HG02678 (cell line): Measurements from ENCODE around the gene PGR.

Experiments
- ATAC-seq: cut with Tn5 transposase; IDR thresholded peaks from one replicate; pipeline ENCODE4 v1.9.1; 2021; ENCODE audit warnings: mild to moderate bottlenecking, moderate library complexity; ENCODE audit not compliant: unreplicated experiment

PGR gene

GRCh38 chr11:101010899-101011298, 118.7 kb downstream of the PGR start:
- ATAC-seq = no peak

GRCh38 chr11:101009690-101010055, 119.9 kb downstream of the PGR start:
- no peak for ATAC-seq

GRCh38 chr11:101008961-101009689, 120.5 kb downstream of the PGR start:
- ATAC-seq = no peak

- ATAC-seq = peak; percentile 61
Observed at GRCh38 chr11:101003468-101003867, 126.1 kb downstream of the PGR start.

- no peak for ATAC-seq
Observed at GRCh38 chr11:100999756-101000155, 129.9 kb downstream of the PGR start.

GRCh38 chr11:100994966-100995365, 134.6 kb downstream of the PGR start:
- no peak for ATAC-seq

- no peak for ATAC-seq
Observed at GRCh38 chr11:100991541-100991940, 138.1 kb downstream of the PGR start.

GRCh38 chr11:100990931-100991330, 138.7 kb downstream of the PGR start:
- no peak for ATAC-seq

GRCh38 chr11:100984668-100985067, 144.9 kb downstream of the PGR start:
- ATAC-seq = peak; percentile 66

- ATAC-seq = no peak
Observed at GRCh38 chr11:100981196-100981824, 148.3 kb downstream of the PGR start.

- ATAC-seq = no peak
Observed at GRCh38 chr11:100980156-100980555, 149.5 kb downstream of the PGR start.
